ENCODE measurements around the gene PTPN7.
A peak's percentile ranks its signal among the peaks of the same experiment; 100 is the strongest.
"Not testable (repeated sequence)": the region's sequence is repeated elsewhere in the genome, so short reads cannot be mapped to it uniquely, and the experiment has no call there.

Gene PTPN7

GRCh38 chr1:202167054-202167453 lies 6.7 kb upstream of the PTPN7 start:
- DNase-seq (ENCODE audit: low read depth): not testable (repeated sequence)

GRCh38 chr1:202165942-202166843 lies 5.8 kb upstream of the PTPN7 start:
- DNase-seq (ENCODE audit: low read depth): no peak

- DNase-seq (ENCODE audit: low read depth): no peak
Observed at GRCh38 chr1:202165267-202165941, 5.0 kb upstream of the PTPN7 start.

- DNase-seq (ENCODE audit: low read depth): peak; percentile 70
Observed at GRCh38 chr1:202164271-202165037, 4.1 kb upstream of the PTPN7 start.

GRCh38 chr1:202163281-202164270 lies 3.2 kb upstream of the PTPN7 start:
- DNase-seq (ENCODE audit: low read depth): no peak

- no peak for DNase-seq (ENCODE audit: low read depth)
Observed at GRCh38 chr1:202162418-202163280, 2.2 kb upstream of the PTPN7 start.

GRCh38 chr1:202162047-202162417 lies 1.6 kb upstream of the PTPN7 start:
- peak; percentile 59 for DNase-seq (ENCODE audit: low read depth)

GRCh38 chr1:202161151-202162046 lies 997 bp upstream of the PTPN7 start:
- DNase-seq (ENCODE audit: low read depth): no peak

GRCh38 chr1:202159534-202160371 lies 649 bp downstream of the PTPN7 start:
- DNase-seq (ENCODE audit: low read depth): peak; percentile 40

GRCh38 chr1:202158810-202159533 lies 1.4 kb downstream of the PTPN7 start:
- DNase-seq (ENCODE audit: low read depth): no peak

- DNase-seq (ENCODE audit: low read depth): no peak
Observed at GRCh38 chr1:202157945-202158344, 2.5 kb downstream of the PTPN7 start.

- DNase-seq (ENCODE audit: low read depth): no peak
Observed at GRCh38 chr1:202156590-202156989, 3.8 kb downstream of the PTPN7 start.

GRCh38 chr1:202155478-202156021 lies 4.9 kb downstream of the PTPN7 start:
- no peak for DNase-seq (ENCODE audit: low read depth)

- DNase-seq (ENCODE audit: low read depth): peak; percentile 36
Observed at GRCh38 chr1:202154766-202155477, 5.5 kb downstream of the PTPN7 start.

GRCh38 chr1:202154148-202154765 lies 6.1 kb downstream of the PTPN7 start:
- DNase-seq (ENCODE audit: low read depth): no peak

- DNase-seq (ENCODE audit: low read depth): no peak
Observed at GRCh38 chr1:202153284-202153683, 7.1 kb downstream of the PTPN7 start.
